Thyroid gland (tissue), 4 donors: ENCODE measurements around the gene EFNB3.

Experiments
- POLR2A ChIP-seq, 2 donors: fragments of 450-650 bp; IDR thresholded peaks; one replicate each; pipeline ENCODE4 v1.6.1; 2017; ENCODE audit warnings: antibody characterized with exemption in 2 of 2, mild to moderate bottlenecking in 2 of 2, moderate library complexity in 1 of 2
- TF ChIP-seq, protein P1 (sequence below), 6 experiments: fragments of 200-600 bp in 3 of 6; fragments of 450-650 bp in 3 of 6; sonication (generic) in 3 of 6; IDR thresholded peaks; one replicate each; pipeline ENCODE4 v1.5.1; 2016 to 2019; ENCODE audit warnings: antibody characterized with exemption in 6 of 6, mild to moderate bottlenecking in 2 of 6, inconsistent platforms in 1 of 6, moderate library complexity in 1 of 6

DNA sequence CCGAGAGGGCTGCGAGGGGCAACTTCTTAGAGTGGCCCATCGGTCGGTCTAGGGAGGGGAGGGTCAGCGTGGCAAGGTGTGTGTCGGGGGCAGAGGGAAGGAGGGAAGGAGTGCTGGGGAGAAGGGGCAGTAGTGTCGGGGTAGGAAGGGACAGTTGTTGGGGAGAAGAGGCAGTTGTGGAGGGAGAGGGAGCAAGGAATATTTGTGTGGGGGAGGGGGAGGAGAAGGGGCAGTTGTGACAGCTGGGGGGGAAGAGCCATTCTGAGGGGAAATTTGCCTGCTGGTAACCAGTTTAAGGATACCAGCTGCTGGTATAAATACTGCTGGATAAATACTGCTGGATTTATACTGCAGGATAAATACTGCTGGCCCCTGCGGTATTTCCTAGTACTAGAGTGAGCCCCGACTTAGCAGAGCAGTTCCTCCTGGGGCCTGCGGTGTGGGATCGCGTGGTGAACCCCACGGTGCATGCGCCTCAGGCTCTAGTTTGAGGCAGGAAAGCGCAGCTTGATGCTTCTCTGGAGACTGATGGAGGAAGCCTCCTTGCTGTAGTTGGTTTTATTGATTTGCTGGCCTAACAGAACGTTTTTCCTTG, 12.9 kb downstream of the EFNB3 start:
- TF ChIP-seq, protein P1, sequence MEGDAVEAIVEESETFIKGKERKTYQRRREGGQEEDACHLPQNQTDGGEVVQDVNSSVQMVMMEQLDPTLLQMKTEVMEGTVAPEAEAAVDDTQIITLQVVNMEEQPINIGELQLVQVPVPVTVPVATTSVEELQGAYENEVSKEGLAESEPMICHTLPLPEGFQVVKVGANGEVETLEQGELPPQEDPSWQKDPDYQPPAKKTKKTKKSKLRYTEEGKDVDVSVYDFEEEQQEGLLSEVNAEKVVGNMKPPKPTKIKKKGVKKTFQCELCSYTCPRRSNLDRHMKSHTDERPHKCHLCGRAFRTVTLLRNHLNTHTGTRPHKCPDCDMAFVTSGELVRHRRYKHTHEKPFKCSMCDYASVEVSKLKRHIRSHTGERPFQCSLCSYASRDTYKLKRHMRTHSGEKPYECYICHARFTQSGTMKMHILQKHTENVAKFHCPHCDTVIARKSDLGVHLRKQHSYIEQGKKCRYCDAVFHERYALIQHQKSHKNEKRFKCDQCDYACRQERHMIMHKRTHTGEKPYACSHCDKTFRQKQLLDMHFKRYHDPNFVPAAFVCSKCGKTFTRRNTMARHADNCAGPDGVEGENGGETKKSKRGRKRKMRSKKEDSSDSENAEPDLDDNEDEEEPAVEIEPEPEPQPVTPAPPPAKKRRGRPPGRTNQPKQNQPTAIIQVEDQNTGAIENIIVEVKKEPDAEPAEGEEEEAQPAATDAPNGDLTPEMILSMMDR (IDR thresholded peaks at IDR 0.05): no peak
- no peak for TF ChIP-seq POLR2A (IDR thresholded peaks at IDR 0.05)
